Measurements from ENCODE around the gene PODXL2.

The PODXL2 gene

DNA sequence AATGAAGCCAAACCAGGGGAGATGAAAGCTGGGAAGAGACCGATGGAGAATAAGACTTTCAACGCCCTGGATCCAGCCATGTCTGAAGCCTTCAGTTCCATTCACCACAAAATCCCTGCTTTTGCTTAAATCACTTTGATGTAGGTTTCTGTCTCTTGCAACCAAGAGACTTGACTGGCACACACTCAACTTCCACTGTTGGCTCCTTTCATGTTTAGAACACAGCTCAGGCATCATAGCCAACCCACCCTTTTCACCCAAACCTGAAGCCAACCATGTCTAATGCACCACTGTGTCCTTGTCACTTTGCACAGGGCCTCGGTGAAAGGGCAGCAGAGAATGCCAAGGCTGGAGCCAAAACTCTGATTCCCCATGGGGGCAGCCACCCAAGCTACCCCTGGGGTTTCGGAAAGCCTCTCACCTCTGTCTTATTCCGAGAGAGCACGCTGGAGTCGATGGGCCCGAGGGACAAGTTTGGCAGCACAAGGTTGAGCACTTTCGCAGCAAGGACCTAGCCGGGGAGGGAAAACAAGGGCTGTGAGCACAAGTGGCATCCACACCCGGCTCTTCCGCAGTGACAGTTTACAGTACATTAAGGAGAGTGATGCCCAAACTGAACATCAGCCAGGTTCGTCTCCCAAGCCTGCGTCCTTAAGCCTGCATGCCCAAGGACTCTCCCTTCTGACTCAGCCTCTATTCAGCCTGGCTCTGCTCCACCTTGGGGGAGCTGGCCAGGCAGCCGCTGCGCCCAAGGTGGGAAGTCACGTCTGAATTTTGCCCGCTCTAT is 81.4 kb downstream of the PODXL2 start:
- no peak for DNase-seq (ENCODE audit: low read depth)

DNA sequence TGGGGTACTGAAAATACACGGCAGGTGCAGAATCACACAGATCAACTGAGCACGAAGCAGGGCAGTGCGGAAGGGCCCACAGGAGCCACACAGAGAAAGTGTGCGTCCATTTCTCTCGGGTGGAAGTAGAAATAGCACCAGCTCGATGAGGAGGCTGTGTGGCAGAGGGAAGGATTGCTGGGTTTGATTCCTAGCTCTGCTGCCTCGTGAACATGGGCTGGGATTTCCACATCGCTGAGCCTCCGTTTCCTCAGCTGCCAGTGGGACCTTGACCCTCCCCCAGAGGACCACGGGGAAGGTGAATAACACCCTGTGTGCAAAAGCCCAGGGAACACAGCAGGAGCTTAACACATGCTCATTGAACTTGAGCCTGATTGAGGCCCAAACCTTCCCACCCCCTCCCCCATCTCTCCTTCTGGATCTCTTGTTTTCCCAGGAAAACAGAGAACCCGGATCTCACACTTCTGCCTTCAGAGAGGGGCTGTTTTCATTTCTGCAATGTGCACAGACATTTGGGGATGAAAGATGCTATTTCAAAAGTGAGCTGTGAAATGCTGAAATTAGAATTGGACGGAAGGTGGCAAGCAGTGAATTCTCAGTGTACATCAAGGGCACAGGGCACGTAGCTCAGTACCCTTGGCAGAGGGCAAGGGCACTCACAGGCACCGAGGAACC is 82.2 kb downstream of the PODXL2 start:
- no peak for DNase-seq (ENCODE audit: low read depth)

DNA sequence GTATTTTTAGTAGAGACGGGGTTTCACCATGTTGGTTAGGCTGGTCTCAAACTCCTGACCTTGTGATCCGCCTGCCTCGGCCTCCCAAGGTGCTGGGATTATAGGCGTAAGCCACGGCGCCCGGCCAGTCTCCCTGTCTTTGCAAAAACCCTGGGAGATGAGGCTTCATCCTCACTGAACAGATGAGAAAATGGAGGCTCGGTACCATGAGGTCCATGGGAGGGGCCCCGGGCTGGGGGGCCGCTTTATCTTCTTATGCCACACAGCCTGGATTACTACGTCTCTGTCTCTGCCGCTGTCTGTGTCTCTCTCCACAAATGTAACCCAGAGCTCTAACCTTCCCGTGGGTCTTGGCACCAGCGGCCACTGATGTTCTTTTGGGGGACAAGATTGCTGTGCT is 82.9 kb downstream of the PODXL2 start:
- no peak for DNase-seq (ENCODE audit: low read depth)

DNA sequence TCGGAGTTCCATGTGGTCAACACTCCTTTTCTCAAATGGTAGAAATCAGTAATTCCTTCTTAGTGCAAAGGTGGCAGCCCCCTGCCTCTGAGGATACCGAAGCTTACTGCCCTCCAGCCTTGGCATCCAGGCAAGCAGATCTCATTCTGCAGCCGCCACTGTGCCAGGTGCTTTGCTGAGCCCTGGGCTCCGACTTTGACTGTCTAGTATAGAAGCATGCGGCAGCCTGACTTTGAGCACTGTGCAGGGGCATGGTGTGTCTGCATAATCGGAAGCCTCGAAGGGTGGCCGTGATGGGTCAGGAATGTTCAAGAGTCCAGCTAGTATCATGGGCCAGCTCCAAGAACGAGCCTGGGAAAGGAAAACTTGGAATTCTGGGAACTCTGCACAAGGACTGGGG is 83.5 kb downstream of the PODXL2 start:
- DNase-seq (ENCODE audit: low read depth) = no peak

DNA sequence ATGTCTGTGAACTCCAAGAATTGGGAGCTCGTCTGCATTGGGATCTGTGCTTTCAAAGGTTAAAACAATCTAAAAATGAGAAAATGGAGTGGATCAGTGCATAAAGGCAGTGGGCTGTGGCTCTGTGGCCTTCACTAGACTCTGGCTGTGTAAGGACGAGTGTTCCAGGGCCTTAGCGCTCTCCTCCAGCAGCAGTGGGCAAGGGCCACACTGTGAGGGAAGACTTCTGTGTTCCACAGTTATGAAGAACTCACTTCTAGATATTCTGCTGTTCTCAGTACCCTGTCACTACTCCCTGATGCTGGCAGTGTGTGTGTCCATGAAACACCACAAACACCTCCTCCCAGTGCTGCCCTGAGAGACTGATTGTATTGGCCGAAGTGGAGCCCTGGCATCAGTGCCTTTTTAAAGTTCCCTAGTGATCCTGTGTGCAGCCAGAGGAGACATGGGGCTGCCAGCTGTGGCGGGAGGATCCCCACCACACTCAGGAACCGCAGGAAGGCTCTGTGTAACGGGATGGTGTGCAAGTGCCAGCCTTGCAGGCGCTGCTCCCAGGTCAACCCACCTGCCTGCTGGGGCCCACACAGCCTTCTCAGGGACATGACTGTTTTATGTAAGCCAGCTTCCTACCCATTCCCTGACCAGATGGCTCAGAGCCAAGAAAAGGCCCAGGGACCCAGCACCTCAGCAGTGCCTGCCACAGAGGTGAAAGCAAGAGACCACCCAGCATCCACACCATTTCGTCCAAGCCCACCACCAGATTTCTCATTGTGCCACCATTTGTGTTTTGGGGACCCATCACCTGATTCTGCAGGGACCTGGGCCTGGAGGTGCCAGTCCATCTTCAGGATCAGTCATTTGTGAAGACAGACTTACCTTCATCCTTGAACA is 84.1 kb downstream of the PODXL2 start:
- no peak for DNase-seq (ENCODE audit: low read depth)

DNA sequence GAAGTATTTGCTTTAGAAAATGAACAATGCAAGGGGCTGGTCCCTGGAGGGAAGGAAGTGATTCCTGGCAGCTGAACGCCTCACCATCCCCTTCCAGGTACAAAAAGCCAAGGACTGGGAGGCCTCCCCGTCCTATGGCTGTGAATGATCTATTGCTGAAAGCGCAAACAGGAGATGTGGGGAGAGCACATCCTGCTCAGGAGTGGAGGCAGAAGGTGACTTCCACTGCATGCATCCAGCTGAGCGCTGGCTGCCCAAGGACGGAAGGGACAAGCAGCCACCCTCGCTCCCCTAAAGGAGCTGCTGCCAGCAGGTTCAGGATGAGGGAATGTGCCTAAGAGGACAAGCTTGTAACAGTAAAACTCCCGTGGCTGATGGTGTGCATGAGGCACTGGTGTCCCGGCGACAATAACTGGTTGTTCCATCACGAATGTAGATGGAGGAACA is 85.2 kb downstream of the PODXL2 start:
- no peak for DNase-seq (ENCODE audit: low read depth)

DNA sequence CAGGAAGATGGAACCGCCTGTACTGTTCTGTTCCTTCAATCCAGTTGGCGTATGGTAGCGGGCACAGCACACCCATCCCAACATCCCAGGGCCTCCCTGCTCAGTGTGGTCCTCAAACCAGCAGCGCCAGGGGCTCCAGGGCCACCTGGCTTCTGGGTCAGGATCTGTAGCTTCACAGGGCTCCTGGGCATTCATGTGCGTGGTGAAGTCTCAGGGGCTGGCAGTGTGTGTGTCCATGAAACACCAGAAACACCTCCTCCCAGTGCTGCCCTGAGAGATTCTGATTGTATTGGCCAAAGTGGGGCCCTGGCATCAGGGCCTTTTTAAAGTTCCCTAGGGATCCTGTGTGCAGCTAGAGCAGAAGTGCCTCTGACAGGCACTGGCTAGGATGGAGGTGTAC is 85.9 kb downstream of the PODXL2 start:
- DNase-seq (ENCODE audit: low read depth) = no peak

DNA sequence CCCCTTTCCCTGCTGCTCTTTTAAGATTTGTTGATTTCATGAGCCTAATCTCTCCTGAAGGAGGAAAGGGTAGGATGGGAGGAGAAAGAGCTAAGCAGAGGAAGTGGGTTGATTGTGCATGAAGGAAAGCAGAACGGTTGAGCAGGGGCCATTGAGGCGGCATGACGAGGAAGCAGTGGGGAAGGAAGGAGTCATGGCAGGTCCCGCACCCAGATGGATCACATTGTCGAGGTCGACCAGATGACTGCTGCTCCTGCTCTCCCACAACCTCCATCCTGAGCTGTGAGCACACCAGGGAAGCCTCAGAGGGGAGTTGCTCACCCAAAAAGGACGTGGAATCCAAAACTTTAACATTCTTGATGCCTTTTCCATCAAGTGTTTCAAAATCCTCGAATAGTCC is 86.5 kb downstream of the PODXL2 start:
- DNase-seq (ENCODE audit: low read depth) = no peak

DNA sequence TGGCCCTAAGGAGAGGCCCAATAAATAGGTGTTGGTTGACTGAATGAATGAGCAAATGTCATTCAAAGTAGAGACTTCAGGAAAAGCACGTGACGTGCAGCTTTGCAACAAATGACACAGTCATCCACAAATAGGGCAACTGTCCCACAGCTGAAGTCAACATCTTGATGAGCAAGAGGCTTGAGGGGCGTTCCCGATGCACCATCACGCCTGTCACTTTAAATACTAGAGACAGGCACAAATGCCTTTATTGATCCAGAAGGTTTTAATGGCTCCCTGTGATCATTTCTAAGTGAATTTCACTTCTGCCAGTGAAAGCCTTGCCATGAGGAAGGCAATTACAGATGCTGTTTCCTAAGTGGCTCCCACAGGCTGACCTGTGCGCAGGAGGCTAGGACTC is 87.4 kb downstream of the PODXL2 start:
- DNase-seq (ENCODE audit: low read depth) = no peak

DNA sequence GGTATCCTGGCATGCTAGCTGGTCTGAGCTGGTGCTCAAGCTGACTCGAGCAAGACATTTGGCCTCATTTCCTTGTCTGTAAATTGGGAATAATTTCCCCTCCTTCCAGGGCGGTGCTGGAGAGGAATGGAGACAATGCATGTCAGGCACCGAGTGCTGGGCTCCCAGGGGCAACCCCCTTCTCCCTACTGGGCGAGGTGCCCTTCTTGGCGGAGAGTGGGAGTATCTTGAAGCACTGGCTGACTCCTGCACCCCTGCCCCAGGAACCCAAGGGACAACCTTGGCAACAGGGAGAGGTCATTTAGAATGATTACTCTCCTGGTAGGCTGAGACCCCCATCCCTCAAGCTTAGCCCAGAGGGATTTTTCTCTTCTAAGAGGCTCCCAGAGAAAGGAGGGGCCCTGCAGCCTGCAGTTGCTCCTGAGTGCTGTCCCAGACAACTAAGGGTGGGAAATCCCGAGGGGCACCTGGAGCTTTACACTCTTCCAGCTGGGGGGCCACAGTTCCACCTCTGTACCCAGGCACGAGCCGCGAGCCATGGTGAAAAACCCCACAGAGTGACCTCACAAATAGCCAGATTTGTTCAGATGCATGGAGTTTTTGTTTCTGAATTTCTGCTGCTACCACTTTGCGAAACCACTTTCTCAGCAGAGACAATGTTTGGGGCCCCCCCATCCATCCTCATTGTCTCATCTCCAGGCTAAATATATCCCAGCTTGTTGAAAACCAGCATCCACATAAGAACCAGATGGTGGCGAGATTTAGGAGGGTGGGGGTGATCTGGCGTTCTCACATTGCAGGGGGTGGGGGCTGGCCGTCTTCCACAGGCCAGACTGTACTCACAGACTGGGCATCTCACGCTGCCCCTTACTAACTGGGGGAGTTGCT is 88.6 kb downstream of the PODXL2 start:
- DNase-seq (ENCODE audit: low read depth) = no peak

DNA sequence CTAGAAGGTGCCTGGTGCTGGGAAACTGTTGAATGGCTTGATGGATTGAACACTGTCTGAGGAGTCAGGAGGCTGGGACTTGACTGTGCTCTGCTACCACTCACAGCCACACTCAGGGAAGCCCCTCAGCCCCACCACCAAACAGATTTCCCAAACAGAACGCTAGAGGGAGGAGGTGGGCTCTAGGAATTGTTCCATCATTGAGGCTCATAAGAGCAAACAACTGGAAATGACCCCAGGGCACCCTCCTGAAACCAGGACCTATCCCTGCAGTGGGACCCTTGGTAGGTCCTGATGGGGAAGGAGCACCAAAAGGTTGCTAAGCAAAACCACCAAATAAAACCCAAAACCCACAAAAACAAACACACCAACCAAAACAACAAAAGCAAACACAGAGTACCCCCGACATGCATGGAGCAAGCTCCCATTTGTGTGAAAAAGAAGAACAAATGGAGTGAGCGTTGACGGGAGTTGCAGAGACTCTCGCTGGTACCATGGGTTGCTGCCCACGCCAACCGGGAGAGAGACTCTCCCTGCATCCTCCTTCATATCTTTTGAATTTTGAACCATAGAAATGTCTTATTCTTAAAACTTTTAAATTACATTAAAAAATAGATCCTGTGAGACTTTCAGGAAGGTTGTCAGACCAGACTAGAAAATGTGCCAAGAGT is 89.4 kb downstream of the PODXL2 start:
- DNase-seq (ENCODE audit: low read depth) = no peak

DNA sequence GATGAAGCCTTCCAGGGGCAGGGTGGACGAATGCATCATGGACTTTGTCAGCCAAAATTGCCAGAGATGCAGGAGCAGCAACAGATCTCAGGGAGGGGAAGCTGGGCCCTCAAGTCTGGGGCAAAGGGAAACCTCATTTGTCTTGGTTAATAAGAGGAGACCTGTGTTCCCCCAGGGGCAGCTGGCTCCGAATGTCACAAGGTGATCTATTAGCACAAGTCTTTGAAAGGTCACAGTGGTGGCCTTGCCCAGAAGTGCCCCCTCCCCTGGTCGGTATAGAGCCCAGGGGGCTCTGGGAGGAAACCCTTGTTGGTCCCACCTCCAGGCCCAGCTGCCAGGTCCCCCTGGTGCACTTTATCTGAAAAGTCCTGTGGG is 89.9 kb downstream of the PODXL2 start:
- DNase-seq (ENCODE audit: low read depth) = no peak

DNA sequence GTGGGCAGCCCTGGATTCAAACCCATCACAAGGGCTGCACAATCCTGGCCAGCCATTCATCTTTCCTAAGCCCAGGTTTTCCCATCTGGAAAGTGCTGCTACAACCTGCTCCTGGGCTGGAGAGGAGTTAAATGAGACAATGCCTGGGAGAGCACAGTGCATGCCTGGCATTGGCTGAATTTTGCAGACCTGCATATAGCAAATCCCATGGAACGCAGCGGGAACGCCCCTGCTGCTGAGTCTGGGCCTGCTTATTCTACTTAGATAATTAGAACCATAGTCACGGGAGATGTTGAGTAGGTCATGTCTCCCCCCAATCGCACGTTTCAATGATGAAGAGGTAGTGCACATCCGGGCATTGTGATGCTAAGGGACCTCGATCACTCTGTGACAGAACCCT is 90.4 kb downstream of the PODXL2 start:
- no peak for DNase-seq (ENCODE audit: low read depth)

DNA sequence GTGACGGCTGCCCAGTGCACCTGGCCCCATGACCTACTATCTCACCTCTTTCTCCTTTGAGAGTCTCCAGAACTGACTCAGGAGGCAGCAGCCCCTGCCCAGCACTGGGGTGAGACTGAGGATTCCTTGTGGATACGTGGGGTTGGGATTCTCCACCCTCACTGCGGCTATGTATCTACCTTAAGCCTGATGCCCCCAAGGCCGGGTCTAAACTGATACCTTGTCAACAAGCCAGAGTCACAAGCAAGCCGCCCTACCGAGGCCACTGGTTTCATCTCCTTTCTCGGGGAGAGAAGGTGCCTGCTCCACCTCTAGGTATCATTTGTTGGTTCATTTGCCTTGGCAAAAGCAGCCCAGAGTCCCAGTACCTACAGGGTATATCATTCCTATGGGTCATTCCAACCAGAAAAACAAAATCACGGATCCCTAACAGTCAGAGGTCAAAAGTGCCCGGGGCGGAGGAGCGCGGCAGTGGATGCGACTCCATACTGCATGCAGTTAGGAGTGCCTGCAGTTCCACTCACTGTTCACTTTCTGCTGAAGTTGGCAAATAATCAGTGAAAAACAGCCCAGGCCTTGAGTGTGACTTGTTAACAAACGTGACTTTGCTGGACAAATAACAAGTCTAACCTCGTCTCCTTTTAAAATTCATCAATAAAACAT is 91.3 kb downstream of the PODXL2 start:
- DNase-seq (ENCODE audit: low read depth) = no peak

DNA sequence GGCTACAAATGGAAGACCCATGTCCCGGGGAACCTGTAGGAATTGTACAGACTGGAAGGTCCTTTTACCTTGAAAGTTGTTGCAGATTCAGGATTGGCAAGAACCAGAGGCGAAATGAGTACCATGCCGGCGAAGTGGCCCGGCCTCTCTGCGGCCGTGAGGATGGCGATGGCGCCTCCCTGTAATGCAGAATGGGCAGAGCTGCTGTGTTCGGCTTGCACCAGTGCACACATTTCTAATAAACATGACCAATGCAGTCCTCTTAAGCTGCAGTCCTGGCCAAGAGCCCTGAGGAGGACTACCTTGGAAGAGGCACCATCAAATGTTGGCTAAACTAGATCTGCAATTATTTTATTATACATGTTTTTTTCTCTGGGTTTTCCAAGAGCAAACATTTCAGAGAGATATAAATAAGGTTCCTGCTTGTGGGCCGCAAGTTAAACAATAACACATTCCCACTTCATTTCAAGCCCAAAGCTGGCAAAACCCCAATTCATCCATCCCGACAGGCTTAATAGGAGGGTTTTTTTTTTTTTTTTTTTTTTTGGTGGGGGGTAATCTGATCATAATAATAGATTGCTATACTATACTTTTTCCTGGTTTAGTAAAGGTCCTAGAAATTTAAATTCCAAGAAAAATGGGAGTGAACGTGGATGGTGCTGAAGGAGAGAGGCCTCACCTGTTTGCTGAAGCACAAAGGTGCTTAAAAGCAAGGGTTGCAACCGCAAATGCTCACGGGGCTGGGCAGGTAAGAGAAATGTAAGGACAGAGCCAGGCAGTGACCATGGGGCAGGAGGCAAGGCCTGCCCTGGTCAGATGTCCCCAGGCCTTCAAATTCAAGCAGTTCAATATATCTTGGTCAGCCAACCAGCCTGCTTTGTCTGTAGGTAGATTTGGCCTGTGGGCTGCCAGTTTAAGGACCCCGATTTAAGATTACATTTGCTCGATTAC is 92.3 kb downstream of the PODXL2 start:
- DNase-seq (ENCODE audit: low read depth) = no peak

DNA sequence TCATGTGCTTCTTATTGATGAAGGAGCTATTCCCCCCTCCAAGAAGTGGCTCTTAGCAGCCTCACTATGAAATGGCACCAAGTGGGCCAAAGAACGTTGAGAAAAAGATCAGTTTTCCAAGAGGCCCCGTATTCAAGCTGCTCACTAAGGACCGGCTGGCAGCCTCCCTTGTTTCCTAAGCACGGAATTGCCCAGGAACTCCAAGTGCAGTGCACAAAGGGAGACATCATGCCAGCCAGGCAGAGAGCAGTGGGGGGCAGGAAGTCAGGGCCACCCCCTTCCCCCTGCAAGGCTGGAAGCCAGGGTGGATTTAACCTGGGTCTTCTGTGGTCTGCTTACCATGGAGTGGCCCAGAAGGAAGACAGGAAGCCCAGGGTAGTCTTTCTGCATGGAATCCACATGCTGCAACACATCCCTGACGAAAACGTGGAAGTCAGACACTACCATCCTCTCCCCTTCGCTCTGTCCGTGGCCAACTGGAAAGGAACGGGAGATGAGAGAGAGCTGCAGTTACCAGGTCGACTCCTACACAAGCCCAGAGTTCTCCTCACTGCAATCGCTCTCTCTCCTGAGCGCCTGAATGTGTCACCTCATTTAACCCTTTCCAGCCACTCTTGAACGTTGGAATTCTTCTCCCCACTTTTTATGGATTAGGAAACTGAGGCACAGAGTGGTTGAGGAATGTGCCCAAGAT is 93.3 kb downstream of the PODXL2 start:
- DNase-seq (ENCODE audit: low read depth) = no peak

All from GM04504 (cell line).